ENCODE data around the gene ARHGAP30.
A peak's percentile ranks its signal among the peaks of the same experiment; 100 is the strongest.

Gene ARHGAP30

DNA sequence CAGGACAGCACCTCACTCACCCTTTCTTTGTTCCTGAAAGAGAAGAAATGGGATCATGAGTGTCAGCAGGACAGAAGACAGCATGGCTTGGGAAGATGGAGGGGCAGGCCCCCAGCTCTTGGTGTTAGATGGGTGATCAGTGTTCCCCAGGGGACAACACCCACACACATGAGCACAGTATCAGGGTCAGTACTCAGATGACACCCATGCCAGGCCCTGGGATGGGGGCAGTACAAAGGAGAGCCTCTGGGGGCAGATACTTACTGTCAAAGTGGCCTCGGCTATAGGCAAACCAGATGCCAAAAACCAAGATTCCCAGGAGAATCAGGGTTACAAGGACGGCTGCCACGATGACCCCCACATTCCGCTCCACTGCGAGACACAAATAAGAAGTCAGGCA lies 70.3 kb downstream of the ARHGAP30 start:
- peaks cover 14 to 35% (median 30%) of the 10 kb centered on the region in 4 experiments for H3K36me3 ChIP-seq (ENCODE audit: control insufficient read depth in 4 of 4, insufficient read depth in 4 of 4, low read length in 3 of 4)
- no peak for DNase-seq
- POLR2A ChIA-PET = no interaction called here
- H3K9me3 ChIP-seq (ENCODE audit: control extremely low read depth in 1 of 5, control insufficient read depth in 4 of 5, insufficient read depth in 2 of 5, low read depth in 1 of 5, low read length in 4 of 5) = no peaks in the 10 kb centered on the region
- no peaks in the 10 kb centered on the region for H3K27me3 ChIP-seq (replicated peaks in 2 of 5; ENCODE audit: control insufficient read depth in 4 of 5, insufficient read depth in 5 of 5, low read length in 4 of 5)
- H3K4me3 ChIP-seq (ENCODE audit: control insufficient read depth in 1 of 7, extremely low read depth in 1 of 7, insufficient read depth in 4 of 7, low read depth in 2 of 7, low read length in 6 of 7) = no peak overlapping the region
- H3K4me1 ChIP-seq (ENCODE audit: control extremely low read depth in 1 of 4, control insufficient read depth in 4 of 4, insufficient read depth in 4 of 4, low read length in 3 of 4) = peaks cover 0 to 6% (median 5%) of the 10 kb centered on the region in 4 experiments
- WGBS (ENCODE audit: insufficient coverage) = 99% methylated on average over 5 of the region's 5 CpGs
- CTCF ChIA-PET = interaction anchor here (1.4 to 8.6 kb wide), 8 partner anchors 8 to 139 kb away, joined by 3 to 120 read pairs (median 40); partner anchors contain the start of genes ARHGAP30, F11R, KLHDC9 and TSTD1
- no peak overlapping the region for H3K27ac ChIP-seq (ENCODE audit: insufficient read depth in 1 of 2, low read depth in 1 of 2, low read length in 2 of 2, poor library complexity in 1 of 2, severe bottlenecking in 2 of 2)

DNA sequence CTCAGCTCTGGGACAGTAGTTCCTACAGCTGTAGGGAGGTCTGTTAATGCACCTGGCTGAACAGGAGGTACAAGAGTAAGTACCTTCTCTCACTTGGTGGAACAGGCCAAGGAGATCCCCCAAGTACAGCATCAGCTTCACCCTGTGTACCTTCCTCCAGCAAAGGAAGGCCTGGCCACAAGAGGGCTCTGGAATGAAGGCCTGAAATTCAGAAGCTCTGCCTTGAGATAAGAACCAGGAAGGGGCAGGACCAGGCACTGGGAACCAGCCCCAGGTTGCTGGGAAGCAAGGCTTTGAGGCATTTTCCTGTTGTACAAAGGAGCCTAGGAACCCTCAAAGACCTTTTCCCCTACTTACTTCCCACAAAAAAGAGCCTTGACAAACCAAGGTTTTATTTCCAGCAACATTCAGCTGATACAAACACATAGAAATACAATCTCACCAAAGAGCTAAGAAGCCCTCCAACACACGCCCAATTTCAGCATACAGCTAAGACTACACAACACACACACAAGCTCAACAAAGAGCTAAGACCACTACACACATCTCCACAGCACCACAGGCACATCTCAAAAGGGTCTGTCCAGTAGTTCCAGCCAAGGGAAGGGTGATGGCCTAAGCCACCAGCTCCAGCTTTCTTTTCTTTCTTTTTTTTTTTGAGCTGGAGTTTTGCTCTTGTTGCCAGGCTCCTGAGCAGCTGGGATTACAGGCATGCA lies 72.2 kb downstream of the ARHGAP30 start:
- Histone ChIP-seq H3K27me3 (replicated peaks in 2 of 5; ENCODE audit: control insufficient read depth in 4 of 5, insufficient read depth in 5 of 5, low read length in 4 of 5) (no peaks in the 10 kb centered on the region), H3K36me3 (ENCODE audit: control insufficient read depth in 4 of 4, insufficient read depth in 4 of 4, low read length in 3 of 4) (peaks cover 14 to 35% (median 30%) of the 10 kb centered on the region in 4 experiments), H3K9me3 (ENCODE audit: control extremely low read depth in 1 of 5, control insufficient read depth in 4 of 5, insufficient read depth in 2 of 5, low read depth in 1 of 5, low read length in 4 of 5) (no peaks in the 10 kb centered on the region), H3K27ac (ENCODE audit: insufficient read depth in 1 of 2, low read depth in 1 of 2, low read length in 2 of 2, poor library complexity in 1 of 2, severe bottlenecking in 2 of 2) (peak overlapping the region in 1 of 2 experiments; percentile 52), H3K4me3 (ENCODE audit: control insufficient read depth in 1 of 7, extremely low read depth in 1 of 7, insufficient read depth in 4 of 7, low read depth in 2 of 7, low read length in 6 of 7) (no peak overlapping the region), H3K4me1 (ENCODE audit: control extremely low read depth in 1 of 4, control insufficient read depth in 4 of 4, insufficient read depth in 4 of 4, low read length in 3 of 4) (peaks cover 0 to 6% (median 5%) of the 10 kb centered on the region in 4 experiments)
- CTCF ChIA-PET = interaction anchor here (0.8 to 8.6 kb wide), 28 partner anchors 9 to 168 kb away, joined by 3 to 120 read pairs (median 6); partner anchors contain the start of genes ARHGAP30, DEDD, F11R and KLHDC9
- peak; percentile 63 to 74 (median 73) for DNase-seq
- 64% methylated on average over 1 of the region's 1 CpG for WGBS (ENCODE audit: insufficient coverage)
- POLR2A ChIA-PET = interaction anchor here (0.6 to 2.1 kb wide), 7 partner anchors 16 to 102 kb away, joined by 3 to 14 read pairs (median 6); partner anchors contain the start of genes F11R, TSTD1 and USF1

Data from common myeloid progenitor, CD34-positive (primary cell).